RWPE2 (cell line): ENCODE results near the gene MAN1C1.

ENCODE experiments used
- ATAC-seq: fragments of 200-7000 bp; cut with Tn5 transposase; 3 replicates; pipeline ENCODE4 v1.9.1; 2021; ENCODE audit warnings: low read depth
- DNase-seq: peaks from one replicate; pipeline ENCODE4 v3.0.0-alpha.2; 2020; ENCODE audit warnings: low spot score
- H3K27ac ChIP-seq: fragments of 450-650 bp; 2 replicates; pipeline ENCODE4 v1.5.1; 2017; ENCODE audit warnings: mild to moderate bottlenecking; ENCODE audit not compliant: poor library complexity, severe bottlenecking
- H3K27me3 ChIP-seq: fragments of 250-450 bp; sonication (Bioruptor Pico); 2 replicates; pipeline ENCODE4 v1.5.1; 2021; ENCODE audit warnings: mild to moderate bottlenecking, moderate library complexity; ENCODE audit not compliant: insufficient read depth, poor library complexity, severe bottlenecking
- H3K36me3 ChIP-seq: fragments of 250-450 bp; sonication (Bioruptor Pico); 2 replicates; pipeline ENCODE4 v1.5.1; 2020; ENCODE audit warnings: low read depth, mild to moderate bottlenecking, moderate library complexity
- H3K4me1 ChIP-seq: fragments of 250-450 bp; sonication (Bioruptor Pico); 2 replicates; pipeline ENCODE4 v1.5.1; 2021; ENCODE audit warnings: mild to moderate bottlenecking, moderate library complexity; ENCODE audit not compliant: insufficient read depth, poor library complexity, severe bottlenecking
- H3K4me3 ChIP-seq: fragments of 250-450 bp; sonication (Bioruptor Pico); 2 replicates; pipeline ENCODE4 v1.5.1; 2021; ENCODE audit warnings: mild to moderate bottlenecking, moderate library complexity; ENCODE audit not compliant: severe bottlenecking
- H3K9me3 ChIP-seq: fragments of 250-450 bp; sonication (Bioruptor Pico); 2 replicates; pipeline ENCODE4 v1.5.1; 2021; ENCODE audit warnings: mild to moderate bottlenecking, moderate library complexity; ENCODE audit not compliant: severe bottlenecking
- CTCF ChIP-seq: fragments of 450-650 bp; IDR thresholded peaks from one replicate; pipeline ENCODE4 v1.5.1; 2017; ENCODE audit warnings: mild to moderate bottlenecking, moderate library complexity; ENCODE audit not compliant: poor library complexity, severe bottlenecking

The MAN1C1 gene

GRCh38 chr1:25616095-25616986 lies at the start of gene MAN1C1:
TSS of gene MAN1C1 (plus strand) at chr1:25616791. CDS start at chr1:25617798, 1,007 bp downstream.
- Histone ChIP-seq H3K4me1 (no peaks in the 10 kb centered on the region), H3K4me3 (peak within 1 kb of the TSS; percentile 80), H3K27me3 (peaks cover 36% of the 10 kb centered on the region), H3K36me3 (no peaks in the 10 kb centered on the region), H3K27ac (no peak within 1 kb of the TSS), H3K9me3 (no peaks in the 10 kb centered on the region)
- peak; percentile 34 for TF ChIP-seq CTCF
- ATAC-seq (peak; percentile 82), DNase-seq (peak; percentile 83)

GRCh38 chr1:25567710-25568089 lies 48.9 kb upstream of the MAN1C1 start:
- no peaks in the 10 kb centered on the region for H3K27me3 ChIP-seq
- peaks cover 49% of the 10 kb centered on the region for H3K4me1 ChIP-seq
- DNase-seq (peak; percentile 49), ATAC-seq (no peak)
- no peak overlapping the region for H3K4me3 ChIP-seq
- TF ChIP-seq CTCF, result no peak
- H3K9me3 ChIP-seq, result no peaks in the 10 kb centered on the region
- peaks cover 5% of the 10 kb centered on the region for H3K36me3 ChIP-seq
- peak overlapping the region; percentile 86 for H3K27ac ChIP-seq

GRCh38 chr1:25568090-25568833 lies 48.3 kb upstream of the MAN1C1 start:
- ATAC-seq, result peak; percentile 89
- peak; percentile 60 for TF ChIP-seq CTCF
- Histone ChIP-seq H3K27ac (peak overlapping the region; percentile 86), H3K36me3 (no peaks in the 10 kb centered on the region; the same call in 1 of the 2 replicates), H3K4me1 (peaks cover 46% of the 10 kb centered on the region), H3K4me3 (no peak overlapping the region), H3K27me3 (no peaks in the 10 kb centered on the region), H3K9me3 (no peaks in the 10 kb centered on the region)
- DNase-seq, result peak; percentile 98

GRCh38 chr1:25568834-25569596 lies 47.6 kb upstream of the MAN1C1 start:
- no peaks in the 10 kb centered on the region for H3K36me3 ChIP-seq
- H3K27ac ChIP-seq, result peak overlapping the region; percentile 86
- H3K9me3 ChIP-seq, result no peaks in the 10 kb centered on the region
- no peaks in the 10 kb centered on the region for H3K27me3 ChIP-seq
- H3K4me3 ChIP-seq, result no peak overlapping the region
- TF ChIP-seq CTCF, result no peak
- DNase-seq, result peak; percentile 84
- H3K4me1 ChIP-seq, result peaks cover 54% of the 10 kb centered on the region
- ATAC-seq, result peak; percentile 59
